ENCODE results near the gene GDF10. TPM values are rescaled to one million over a fixed set of nuclear protein-coding genes. Genes with fewer than 3 reads are reported as not detected.

GDF10 gene
- total RNA-seq, 1 experiment from 2014 or later = 0.24 TPM

DNA sequence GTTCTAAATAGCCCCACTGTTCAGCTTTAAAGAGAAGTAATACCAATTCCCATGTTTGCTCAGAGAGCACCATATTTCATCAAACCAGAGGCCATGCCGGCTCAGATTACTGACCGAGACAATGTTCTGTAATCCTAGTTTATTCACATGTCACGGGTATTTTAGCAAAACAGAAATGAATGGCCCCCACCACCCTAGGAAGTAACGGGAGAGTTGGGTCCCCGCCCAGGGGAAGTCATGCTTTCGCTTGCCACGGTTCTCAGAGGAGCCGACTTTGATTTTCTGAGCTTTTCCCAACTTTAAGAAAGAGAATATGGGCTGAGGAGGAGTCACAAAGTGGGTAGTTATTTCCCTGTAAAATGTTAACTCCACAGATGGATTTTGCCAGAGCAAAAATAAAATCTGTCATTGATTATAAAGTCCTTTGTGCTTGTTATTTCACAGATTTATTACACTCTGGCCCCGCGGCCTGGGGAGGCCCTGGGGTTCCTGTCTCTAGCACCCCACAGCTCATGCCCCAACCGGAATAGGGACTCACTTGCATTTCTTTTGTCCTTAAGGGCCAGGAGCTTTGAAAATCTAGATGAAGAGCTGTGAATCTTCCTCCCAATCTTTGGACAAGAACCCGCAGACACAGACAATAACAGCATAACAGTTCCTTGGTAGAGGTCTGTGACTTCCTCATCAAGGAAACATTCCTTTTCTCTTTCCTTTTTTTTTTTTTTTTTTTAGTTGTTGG, 3.7 kb upstream of the GDF10 start (continued):
- no peak for TF ChIP-seq ZNF671 (CRISPR knock-in tag; IDR thresholded peaks at IDR 0.05)

- Mint-ChIP-seq H3K27me3 (ENCODE audit: low read depth) (peaks cover 32% of the 10 kb centered on the region), H3K27ac (no peak overlapping the region), H3K4me3 (no peak overlapping the region), H3K4me1 (peaks cover 16% of the 10 kb centered on the region), H3K36me3 (no peaks in the 10 kb centered on the region), H3K9me3 (no peaks in the 10 kb centered on the region)
- no peak for DNase-seq (ENCODE audit: low spot score)
- TF ChIP-seq ESRRA (CRISPR knock-in tag; IDR thresholded peaks at IDR 0.05; ENCODE audit: borderline replicate concordance) (no peak), ZNF317 (CRISPR knock-in tag; IDR thresholded peaks at IDR 0.05; ENCODE audit: borderline replicate concordance, low read depth) (no peak), OVOL2 (CRISPR knock-in tag; IDR thresholded peaks at IDR 0.05; ENCODE audit: borderline replicate concordance) (no peak), CREM (CRISPR knock-in tag; IDR thresholded peaks at IDR 0.05) (no peak)
- TF ChIP-seq, protein P1, sequence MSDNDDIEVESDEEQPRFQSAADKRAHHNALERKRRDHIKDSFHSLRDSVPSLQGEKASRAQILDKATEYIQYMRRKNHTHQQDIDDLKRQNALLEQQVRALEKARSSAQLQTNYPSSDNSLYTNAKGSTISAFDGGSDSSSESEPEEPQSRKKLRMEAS (CRISPR knock-in tag; IDR thresholded peaks at IDR 0.05) = no peak
- CTCF ChIA-PET = interaction anchor here (0.9 to 2.4 kb wide), 10 partner anchors 8 to 284 kb away, joined by 3 to 13 read pairs (median 6); no protein-coding TSS in a partner anchor
- POLR2A ChIA-PET = no interaction called here
- no peak for ATAC-seq
Measured at GRCh38 chr10:47296941-47297340, 3.1 kb upstream of the GDF10 start.

DNA sequence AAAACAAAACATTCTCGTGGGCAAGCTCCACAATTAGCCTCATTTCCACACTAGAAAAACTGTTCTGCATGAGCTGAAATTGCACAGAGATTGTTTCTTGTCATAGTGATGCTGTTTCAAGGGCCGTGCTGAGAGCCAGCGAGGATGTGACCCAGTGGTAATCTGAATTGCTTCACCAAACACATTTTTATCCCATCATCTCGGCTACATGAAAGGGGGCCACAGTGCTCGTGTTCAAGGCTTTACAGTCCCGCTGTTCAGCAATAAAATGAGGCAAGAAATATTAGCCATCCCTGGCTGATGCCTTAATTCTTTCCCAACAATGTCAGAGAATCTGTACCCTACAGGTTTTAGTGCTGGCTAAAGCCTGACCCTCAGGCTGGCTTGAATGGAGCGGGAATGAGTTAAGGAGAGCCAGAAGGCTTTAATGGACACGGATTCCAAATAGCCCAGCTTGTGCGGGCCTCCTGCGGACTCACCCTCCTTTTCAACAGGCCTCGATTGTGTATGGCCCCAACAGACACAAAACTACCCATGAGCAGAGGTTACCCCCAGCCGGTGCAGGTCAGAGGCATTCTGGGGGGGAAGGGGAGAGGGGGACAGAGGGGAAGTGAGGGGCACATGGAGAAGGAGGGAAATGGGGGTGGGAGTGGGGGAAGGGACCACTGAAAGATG, 2.0 kb upstream of the GDF10 start:
- DNase-seq (ENCODE audit: low spot score) = no peak
- ChIA-PET POLR2A (no interaction called here), CTCF (interaction anchor here (0.6 to 2.4 kb wide), 10 partner anchors 9 to 285 kb away, joined by 3 to 13 read pairs (median 6); no protein-coding TSS in a partner anchor)
- TF ChIP-seq, protein P2, sequence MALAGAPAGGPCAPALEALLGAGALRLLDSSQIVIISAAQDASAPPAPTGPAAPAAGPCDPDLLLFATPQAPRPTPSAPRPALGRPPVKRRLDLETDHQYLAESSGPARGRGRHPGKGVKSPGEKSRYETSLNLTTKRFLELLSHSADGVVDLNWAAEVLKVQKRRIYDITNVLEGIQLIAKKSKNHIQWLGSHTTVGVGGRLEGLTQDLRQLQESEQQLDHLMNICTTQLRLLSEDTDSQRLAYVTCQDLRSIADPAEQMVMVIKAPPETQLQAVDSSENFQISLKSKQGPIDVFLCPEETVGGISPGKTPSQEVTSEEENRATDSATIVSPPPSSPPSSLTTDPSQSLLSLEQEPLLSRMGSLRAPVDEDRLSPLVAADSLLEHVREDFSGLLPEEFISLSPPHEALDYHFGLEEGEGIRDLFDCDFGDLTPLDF (CRISPR knock-in tag; IDR thresholded peaks at IDR 0.05) = no peak
- TF ChIP-seq, protein P3, sequence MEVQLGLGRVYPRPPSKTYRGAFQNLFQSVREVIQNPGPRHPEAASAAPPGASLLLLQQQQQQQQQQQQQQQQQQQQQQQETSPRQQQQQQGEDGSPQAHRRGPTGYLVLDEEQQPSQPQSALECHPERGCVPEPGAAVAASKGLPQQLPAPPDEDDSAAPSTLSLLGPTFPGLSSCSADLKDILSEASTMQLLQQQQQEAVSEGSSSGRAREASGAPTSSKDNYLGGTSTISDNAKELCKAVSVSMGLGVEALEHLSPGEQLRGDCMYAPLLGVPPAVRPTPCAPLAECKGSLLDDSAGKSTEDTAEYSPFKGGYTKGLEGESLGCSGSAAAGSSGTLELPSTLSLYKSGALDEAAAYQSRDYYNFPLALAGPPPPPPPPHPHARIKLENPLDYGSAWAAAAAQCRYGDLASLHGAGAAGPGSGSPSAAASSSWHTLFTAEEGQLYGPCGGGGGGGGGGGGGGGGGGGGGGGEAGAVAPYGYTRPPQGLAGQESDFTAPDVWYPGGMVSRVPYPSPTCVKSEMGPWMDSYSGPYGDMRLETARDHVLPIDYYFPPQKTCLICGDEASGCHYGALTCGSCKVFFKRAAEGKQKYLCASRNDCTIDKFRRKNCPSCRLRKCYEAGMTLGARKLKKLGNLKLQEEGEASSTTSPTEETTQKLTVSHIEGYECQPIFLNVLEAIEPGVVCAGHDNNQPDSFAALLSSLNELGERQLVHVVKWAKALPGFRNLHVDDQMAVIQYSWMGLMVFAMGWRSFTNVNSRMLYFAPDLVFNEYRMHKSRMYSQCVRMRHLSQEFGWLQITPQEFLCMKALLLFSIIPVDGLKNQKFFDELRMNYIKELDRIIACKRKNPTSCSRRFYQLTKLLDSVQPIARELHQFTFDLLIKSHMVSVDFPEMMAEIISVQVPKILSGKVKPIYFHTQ (CRISPR knock-in tag; IDR thresholded peaks at IDR 0.05) = no peak
- TF ChIP-seq, protein P4, sequence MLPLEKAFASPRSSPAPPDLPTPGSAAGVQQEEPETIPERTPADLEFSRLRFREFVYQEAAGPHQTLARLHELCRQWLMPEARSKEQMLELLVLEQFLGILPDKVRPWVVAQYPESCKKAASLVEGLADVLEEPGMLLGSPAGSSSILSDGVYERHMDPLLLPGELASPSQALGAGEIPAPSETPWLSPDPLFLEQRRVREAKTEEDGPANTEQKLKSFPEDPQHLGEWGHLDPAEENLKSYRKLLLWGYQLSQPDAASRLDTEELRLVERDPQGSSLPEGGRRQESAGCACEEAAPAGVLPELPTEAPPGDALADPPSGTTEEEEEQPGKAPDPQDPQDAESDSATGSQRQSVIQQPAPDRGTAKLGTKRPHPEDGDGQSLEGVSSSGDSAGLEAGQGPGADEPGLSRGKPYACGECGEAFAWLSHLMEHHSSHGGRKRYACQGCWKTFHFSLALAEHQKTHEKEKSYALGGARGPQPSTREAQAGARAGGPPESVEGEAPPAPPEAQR (CRISPR knock-in tag; IDR thresholded peaks at IDR 0.05) = no peak
- TF ChIP-seq ZBTB43 (CRISPR knock-in tag; IDR thresholded peaks at IDR 0.05) (no peak), NR1H2 (CRISPR knock-in tag; IDR thresholded peaks at IDR 0.05) (no peak), GRHL2 (CRISPR knock-in tag; IDR thresholded peaks at IDR 0.05; ENCODE audit: insufficient replicate concordance, severe bottlenecking) (no peak), JUN (CRISPR knock-in tag; IDR thresholded peaks at IDR 0.05) (no peak), RORB (CRISPR knock-in tag; IDR thresholded peaks at IDR 0.05) (no peak), KAT7 (CRISPR knock-in tag; IDR thresholded peaks at IDR 0.05; ENCODE audit: borderline replicate concordance) (no peak), PRRX2 (CRISPR knock-in tag; IDR thresholded peaks at IDR 0.05) (no peak), NFATC4 (CRISPR knock-in tag; IDR thresholded peaks at IDR 0.05) (no peak)
- Mint-ChIP-seq H3K9me3 (no peaks in the 10 kb centered on the region), H3K4me1 (peaks cover 16% of the 10 kb centered on the region), H3K4me3 (no peak overlapping the region), H3K36me3 (no peaks in the 10 kb centered on the region), H3K27ac (no peak overlapping the region), H3K27me3 (ENCODE audit: low read depth) (peaks cover 43% of the 10 kb centered on the region)
- no peak for ATAC-seq

Data from WTC11 (cell line).